ENCODE data around the gene SPINK8.
"Not testable (repeated sequence)": the region's sequence is repeated elsewhere in the genome, so short reads cannot be mapped to it uniquely, and the experiment has no call there.

DNA sequence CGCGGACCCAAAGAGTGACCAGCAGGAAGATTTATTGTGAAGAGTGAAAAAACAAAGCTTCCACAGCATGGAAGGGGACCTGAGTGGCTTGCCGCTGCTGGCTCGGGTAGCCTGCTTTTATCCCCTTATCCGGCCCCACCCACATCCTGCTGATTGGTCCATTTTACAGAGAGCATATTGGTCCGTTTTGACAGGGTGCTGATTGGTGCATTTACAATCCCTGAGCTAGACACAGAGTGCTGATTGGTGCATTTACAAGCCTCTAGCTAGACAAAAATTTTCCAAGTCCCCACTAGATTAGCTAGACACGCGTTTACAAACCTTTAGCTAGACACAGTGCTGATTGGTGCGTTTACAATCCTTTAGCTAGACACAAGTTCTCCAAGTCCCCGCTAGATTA, 62.2 kb downstream of the SPINK8 start:
- TF ChIP-seq ARNTL (CRISPR knock-in tag; IDR thresholded peaks at IDR 0.05; ENCODE audit: borderline replicate concordance, low read depth); CSDC2 (CRISPR knock-in tag; IDR thresholded peaks at IDR 0.05); TCF4 (CRISPR knock-in tag; IDR thresholded peaks at IDR 0.05; ENCODE audit: borderline replicate concordance): not testable (repeated sequence)
- TF ChIP-seq, protein P1, sequence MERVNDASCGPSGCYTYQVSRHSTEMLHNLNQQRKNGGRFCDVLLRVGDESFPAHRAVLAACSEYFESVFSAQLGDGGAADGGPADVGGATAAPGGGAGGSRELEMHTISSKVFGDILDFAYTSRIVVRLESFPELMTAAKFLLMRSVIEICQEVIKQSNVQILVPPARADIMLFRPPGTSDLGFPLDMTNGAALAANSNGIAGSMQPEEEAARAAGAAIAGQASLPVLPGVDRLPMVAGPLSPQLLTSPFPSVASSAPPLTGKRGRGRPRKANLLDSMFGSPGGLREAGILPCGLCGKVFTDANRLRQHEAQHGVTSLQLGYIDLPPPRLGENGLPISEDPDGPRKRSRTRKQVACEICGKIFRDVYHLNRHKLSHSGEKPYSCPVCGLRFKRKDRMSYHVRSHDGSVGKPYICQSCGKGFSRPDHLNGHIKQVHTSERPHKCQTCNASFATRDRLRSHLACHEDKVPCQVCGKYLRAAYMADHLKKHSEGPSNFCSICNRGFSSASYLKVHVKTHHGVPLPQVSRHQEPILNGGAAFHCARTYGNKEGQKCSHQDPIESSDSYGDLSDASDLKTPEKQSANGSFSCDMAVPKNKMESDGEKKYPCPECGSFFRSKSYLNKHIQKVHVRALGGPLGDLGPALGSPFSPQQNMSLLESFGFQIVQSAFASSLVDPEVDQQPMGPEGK (CRISPR knock-in tag; IDR thresholded peaks at IDR 0.05; ENCODE audit: borderline replicate concordance), result not testable (repeated sequence)
- TF ChIP-seq, protein P2, sequence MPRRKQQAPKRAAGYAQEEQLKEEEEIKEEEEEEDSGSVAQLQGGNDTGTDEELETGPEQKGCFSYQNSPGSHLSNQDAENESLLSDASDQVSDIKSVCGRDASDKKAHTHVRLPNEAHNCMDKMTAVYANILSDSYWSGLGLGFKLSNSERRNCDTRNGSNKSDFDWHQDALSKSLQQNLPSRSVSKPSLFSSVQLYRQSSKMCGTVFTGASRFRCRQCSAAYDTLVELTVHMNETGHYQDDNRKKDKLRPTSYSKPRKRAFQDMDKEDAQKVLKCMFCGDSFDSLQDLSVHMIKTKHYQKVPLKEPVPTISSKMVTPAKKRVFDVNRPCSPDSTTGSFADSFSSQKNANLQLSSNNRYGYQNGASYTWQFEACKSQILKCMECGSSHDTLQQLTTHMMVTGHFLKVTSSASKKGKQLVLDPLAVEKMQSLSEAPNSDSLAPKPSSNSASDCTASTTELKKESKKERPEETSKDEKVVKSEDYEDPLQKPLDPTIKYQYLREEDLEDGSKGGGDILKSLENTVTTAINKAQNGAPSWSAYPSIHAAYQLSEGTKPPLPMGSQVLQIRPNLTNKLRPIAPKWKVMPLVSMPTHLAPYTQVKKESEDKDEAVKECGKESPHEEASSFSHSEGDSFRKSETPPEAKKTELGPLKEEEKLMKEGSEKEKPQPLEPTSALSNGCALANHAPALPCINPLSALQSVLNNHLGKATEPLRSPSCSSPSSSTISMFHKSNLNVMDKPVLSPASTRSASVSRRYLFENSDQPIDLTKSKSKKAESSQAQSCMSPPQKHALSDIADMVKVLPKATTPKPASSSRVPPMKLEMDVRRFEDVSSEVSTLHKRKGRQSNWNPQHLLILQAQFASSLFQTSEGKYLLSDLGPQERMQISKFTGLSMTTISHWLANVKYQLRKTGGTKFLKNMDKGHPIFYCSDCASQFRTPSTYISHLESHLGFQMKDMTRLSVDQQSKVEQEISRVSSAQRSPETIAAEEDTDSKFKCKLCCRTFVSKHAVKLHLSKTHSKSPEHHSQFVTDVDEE (CRISPR knock-in tag; IDR thresholded peaks at IDR 0.05), result not testable (repeated sequence)
